ENCODE data around the gene TRABD2A. TPM values are rescaled to one million over a fixed set of nuclear protein-coding genes. Genes with fewer than 3 reads are reported as not detected.

TRABD2A gene
- total and polyA plus RNA-seq, 2 of the 13 experiments (the other 11 are each of a cell fraction or from before 2014, with no cell fraction given) = 0.15 TPM; not detected in 1

DNA sequence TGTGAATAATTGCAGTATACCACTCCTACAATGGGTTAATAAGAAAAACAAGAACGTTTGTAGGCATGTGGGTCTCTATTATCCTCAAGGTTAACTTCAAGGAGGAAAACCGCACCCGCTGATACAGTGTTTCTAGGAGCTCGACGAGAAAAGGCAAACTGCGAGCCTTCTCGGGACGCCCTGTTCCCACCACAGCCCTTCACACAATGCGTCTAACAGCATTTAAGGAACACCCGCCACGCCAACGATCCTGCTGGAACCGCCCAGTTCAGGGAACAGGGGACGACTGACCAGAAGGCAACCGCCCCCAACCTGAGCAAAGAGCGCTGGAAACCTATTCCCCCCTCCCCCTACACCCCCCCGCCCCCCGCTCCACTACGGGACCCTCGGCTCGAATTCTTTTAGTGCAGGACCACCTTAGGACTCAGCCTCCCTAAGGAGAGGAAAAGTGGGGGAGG lies 23.9 kb upstream of the TRABD2A start:
- in situ Hi-C loops (cut with HindIII; ENCODE audit: extremely low pct_ligation_motif_present, low pct_unique_long_range_greater_than_20kb) (no loop called here), intact Hi-C loops (cut with micrococcal nuclease; ENCODE audit: unreplicated experiment) (loop anchor here (2.0 kb wide), 1 partner anchor 22 kb away; no protein-coding TSS in a partner anchor)
- peaks cover 5% of the 10 kb centered on the region; the same call in 1 of the 2 replicates for H3K9me3 ChIP-seq (ENCODE audit: low read length)
- peaks cover 31% of the 10 kb centered on the region for H3K4me1 ChIP-seq (ENCODE audit: insufficient read depth, low read length)
- BruUV-seq (replicated peaks) = no TSS peak
- ChIA-PET POLR2A (interaction anchor here (0.6 to 7.5 kb wide), 6 partner anchors 14 to 75 kb away, joined by 3 to 141 read pairs (median 10); no protein-coding TSS in a partner anchor), CTCF (ENCODE audit: low intra/inter-chr PET ratio, low total read pairs) (interaction anchor here (4.3 kb wide), 1 partner anchor 21 kb away, joined by 64 read pairs; no protein-coding TSS in a partner anchor)
- FAIRE-seq = no peak
- H3K79me2 ChIP-seq (ENCODE audit: insufficient read depth, low read length) = peaks cover 10% of the 10 kb centered on the region
- ATAC-seq = peak; percentile 58
- H3K9ac ChIP-seq (ENCODE audit: insufficient read depth, low read depth, low read length) = peak overlapping the region; percentile 62; the same call in 1 of the 2 replicates
- H3K4me2 ChIP-seq (ENCODE audit: low read depth, low read length) = peak overlapping the region; percentile 99
- DNase-seq (ENCODE audit: low spot score) = no peak
- peak overlapping the region; percentile 45 for H2AFZ ChIP-seq (ENCODE audit: low read length)
- WGBS (ENCODE audit: low lambda C conversion rate) = 2% methylated on average over 21 of the region's 21 CpGs
- no peaks in the 10 kb centered on the region for H4K20me1 ChIP-seq (ENCODE audit: insufficient read depth, low read length)
- peak overlapping the region; percentile 90 to 98 (median 98) for H3K4me3 ChIP-seq (replicated peaks in 1 of 3; ENCODE audit: insufficient read depth in 1 of 3, low read depth in 2 of 3, low read length in 3 of 3)
- peaks cover 2 to 39% of the 10 kb centered on the region in 2 experiments; a peak in 2 of 5 replicates for H3K27me3 ChIP-seq (ENCODE audit: control insufficient read depth in 1 of 2, insufficient read depth in 2 of 2, low read length in 2 of 2)
- no peaks in the 10 kb centered on the region for H3K36me3 ChIP-seq (replicated peaks in 1 of 2; ENCODE audit: control insufficient read depth in 1 of 2, insufficient read depth in 2 of 2, low read length in 2 of 2)
- no peak overlapping the region for H3K27ac ChIP-seq (ENCODE audit: extremely low read length, insufficient read depth, low read length)
- TF ChIP-seq, protein P1, sequence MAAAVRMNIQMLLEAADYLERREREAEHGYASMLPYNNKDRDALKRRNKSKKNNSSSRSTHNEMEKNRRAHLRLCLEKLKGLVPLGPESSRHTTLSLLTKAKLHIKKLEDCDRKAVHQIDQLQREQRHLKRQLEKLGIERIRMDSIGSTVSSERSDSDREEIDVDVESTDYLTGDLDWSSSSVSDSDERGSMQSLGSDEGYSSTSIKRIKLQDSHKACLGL (CRISPR knock-in tag; IDR thresholded peaks at IDR 0.05) = 0 out of 2 replicates have a peak, but pooled peaks have one; percentile 14
- no peak for TF ChIP-seq CREB1 (IDR thresholded peaks at IDR 0.05)
- no peak for TF ChIP-seq CREB1 (CRISPR knock-in tag; IDR thresholded peaks at IDR 0.05)
- TF ChIP-seq, protein P2, sequence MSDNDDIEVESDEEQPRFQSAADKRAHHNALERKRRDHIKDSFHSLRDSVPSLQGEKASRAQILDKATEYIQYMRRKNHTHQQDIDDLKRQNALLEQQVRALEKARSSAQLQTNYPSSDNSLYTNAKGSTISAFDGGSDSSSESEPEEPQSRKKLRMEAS (IDR thresholded peaks at IDR 0.05) = peak; percentile 30; the same call in 1 of the 2 replicates
- peak; percentile 10 for TF ChIP-seq HNRNPK (IDR thresholded peaks at IDR 0.05; ENCODE audit: low read depth, low read length, poor library complexity, severe bottlenecking)
- TF ChIP-seq, protein P3, sequence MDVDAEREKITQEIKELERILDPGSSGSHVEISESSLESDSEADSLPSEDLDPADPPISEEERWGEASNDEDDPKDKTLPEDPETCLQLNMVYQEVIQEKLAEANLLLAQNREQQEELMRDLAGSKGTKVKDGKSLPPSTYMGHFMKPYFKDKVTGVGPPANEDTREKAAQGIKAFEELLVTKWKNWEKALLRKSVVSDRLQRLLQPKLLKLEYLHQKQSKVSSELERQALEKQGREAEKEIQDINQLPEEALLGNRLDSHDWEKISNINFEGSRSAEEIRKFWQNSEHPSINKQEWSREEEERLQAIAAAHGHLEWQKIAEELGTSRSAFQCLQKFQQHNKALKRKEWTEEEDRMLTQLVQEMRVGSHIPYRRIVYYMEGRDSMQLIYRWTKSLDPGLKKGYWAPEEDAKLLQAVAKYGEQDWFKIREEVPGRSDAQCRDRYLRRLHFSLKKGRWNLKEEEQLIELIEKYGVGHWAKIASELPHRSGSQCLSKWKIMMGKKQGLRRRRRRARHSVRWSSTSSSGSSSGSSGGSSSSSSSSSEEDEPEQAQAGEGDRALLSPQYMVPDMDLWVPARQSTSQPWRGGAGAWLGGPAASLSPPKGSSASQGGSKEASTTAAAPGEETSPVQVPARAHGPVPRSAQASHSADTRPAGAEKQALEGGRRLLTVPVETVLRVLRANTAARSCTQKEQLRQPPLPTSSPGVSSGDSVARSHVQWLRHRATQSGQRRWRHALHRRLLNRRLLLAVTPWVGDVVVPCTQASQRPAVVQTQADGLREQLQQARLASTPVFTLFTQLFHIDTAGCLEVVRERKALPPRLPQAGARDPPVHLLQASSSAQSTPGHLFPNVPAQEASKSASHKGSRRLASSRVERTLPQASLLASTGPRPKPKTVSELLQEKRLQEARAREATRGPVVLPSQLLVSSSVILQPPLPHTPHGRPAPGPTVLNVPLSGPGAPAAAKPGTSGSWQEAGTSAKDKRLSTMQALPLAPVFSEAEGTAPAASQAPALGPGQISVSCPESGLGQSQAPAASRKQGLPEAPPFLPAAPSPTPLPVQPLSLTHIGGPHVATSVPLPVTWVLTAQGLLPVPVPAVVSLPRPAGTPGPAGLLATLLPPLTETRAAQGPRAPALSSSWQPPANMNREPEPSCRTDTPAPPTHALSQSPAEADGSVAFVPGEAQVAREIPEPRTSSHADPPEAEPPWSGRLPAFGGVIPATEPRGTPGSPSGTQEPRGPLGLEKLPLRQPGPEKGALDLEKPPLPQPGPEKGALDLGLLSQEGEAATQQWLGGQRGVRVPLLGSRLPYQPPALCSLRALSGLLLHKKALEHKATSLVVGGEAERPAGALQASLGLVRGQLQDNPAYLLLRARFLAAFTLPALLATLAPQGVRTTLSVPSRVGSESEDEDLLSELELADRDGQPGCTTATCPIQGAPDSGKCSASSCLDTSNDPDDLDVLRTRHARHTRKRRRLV (CRISPR knock-in tag; IDR thresholded peaks at IDR 0.05) = 0 out of 2 replicates have a peak, but pooled peaks have one; percentile 36
- no peak for TF ChIP-seq SSRP1 (CRISPR knock-in tag; IDR thresholded peaks at IDR 0.05)
- TF ChIP-seq, protein P4, sequence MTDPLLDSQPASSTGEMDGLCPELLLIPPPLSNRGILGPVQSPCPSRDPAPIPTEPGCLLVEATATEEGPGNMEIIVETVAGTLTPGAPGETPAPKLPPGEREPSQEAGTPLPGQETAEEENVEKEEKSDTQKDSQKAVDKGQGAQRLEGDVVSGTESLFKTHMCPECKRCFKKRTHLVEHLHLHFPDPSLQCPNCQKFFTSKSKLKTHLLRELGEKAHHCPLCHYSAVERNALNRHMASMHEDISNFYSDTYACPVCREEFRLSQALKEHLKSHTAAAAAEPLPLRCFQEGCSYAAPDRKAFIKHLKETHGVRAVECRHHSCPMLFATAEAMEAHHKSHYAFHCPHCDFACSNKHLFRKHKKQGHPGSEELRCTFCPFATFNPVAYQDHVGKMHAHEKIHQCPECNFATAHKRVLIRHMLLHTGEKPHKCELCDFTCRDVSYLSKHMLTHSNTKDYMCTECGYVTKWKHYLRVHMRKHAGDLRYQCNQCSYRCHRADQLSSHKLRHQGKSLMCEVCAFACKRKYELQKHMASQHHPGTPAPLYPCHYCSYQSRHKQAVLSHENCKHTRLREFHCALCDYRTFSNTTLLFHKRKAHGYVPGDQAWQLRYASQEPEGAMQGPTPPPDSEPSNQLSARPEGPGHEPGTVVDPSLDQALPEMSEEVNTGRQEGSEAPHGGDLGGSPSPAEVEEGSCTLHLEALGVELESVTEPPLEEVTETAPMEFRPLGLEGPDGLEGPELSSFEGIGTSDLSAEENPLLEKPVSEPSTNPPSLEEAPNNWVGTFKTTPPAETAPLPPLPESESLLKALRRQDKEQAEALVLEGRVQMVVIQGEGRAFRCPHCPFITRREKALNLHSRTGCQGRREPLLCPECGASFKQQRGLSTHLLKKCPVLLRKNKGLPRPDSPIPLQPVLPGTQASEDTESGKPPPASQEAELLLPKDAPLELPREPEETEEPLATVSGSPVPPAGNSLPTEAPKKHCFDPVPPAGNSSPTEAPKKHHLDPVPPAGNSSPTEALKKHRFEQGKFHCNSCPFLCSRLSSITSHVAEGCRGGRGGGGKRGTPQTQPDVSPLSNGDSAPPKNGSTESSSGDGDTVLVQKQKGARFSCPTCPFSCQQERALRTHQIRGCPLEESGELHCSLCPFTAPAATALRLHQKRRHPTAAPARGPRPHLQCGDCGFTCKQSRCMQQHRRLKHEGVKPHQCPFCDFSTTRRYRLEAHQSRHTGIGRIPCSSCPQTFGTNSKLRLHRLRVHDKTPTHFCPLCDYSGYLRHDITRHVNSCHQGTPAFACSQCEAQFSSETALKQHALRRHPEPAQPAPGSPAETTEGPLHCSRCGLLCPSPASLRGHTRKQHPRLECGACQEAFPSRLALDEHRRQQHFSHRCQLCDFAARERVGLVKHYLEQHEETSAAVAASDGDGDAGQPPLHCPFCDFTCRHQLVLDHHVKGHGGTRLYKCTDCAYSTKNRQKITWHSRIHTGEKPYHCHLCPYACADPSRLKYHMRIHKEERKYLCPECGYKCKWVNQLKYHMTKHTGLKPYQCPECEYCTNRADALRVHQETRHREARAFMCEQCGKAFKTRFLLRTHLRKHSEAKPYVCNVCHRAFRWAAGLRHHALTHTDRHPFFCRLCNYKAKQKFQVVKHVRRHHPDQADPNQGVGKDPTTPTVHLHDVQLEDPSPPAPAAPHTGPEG (CRISPR knock-in tag; IDR thresholded peaks at IDR 0.05) = no peak
- TF ChIP-seq, protein P5, sequence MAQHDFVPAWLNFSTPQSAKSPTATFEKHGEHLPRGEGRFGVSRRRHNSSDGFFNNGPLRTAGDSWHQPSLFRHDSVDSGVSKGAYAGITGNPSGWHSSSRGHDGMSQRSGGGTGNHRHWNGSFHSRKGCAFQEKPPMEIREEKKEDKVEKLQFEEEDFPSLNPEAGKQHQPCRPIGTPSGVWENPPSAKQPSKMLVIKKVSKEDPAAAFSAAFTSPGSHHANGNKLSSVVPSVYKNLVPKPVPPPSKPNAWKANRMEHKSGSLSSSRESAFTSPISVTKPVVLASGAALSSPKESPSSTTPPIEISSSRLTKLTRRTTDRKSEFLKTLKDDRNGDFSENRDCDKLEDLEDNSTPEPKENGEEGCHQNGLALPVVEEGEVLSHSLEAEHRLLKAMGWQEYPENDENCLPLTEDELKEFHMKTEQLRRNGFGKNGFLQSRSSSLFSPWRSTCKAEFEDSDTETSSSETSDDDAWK (CRISPR knock-in tag; IDR thresholded peaks at IDR 0.05) = no peak
- no peak for TF ChIP-seq ZNF235 (CRISPR knock-in tag; IDR thresholded peaks at IDR 0.05; ENCODE audit: borderline replicate concordance)
- TF ChIP-seq ZNF652 (CRISPR knock-in tag; IDR thresholded peaks at IDR 0.05; ENCODE audit: borderline replicate concordance, low read depth) = peak; percentile 89
